ENCODE measurements around the gene HDAC4. TPM values are rescaled to one million over a fixed set of nuclear protein-coding genes. Genes with fewer than 3 reads are reported as not detected.
A peak's percentile ranks its signal among the peaks of the same experiment; 100 is the strongest.

HDAC4 gene
- total RNA-seq, 1 experiment from 2014 or later: 16.0 TPM

- no peak for DNase-seq (ENCODE audit: low spot score)
These were observed 29.7 kb downstream of the HDAC4 start for GRCh38 chr2:239370876-239371725.

GRCh38 chr2:239370403-239370802 lies 30.4 kb downstream of the HDAC4 start:
- no peak for DNase-seq (ENCODE audit: low spot score)

- DNase-seq (ENCODE audit: low spot score): no peak
These were observed 31.1 kb downstream of the HDAC4 start for GRCh38 chr2:239369631-239370161.

GRCh38 chr2:239368906-239369552 lies 31.8 kb downstream of the HDAC4 start:
- no peak for DNase-seq (ENCODE audit: low spot score)

GRCh38 chr2:239368321-239368720 lies 32.5 kb downstream of the HDAC4 start:
- no peak for DNase-seq (ENCODE audit: low spot score)

GRCh38 chr2:239366740-239367139 lies 34.1 kb downstream of the HDAC4 start:
- no peak for DNase-seq (ENCODE audit: low spot score)

- DNase-seq (ENCODE audit: low spot score): no peak
These were observed 34.9 kb downstream of the HDAC4 start for GRCh38 chr2:239365782-239366435.

GRCh38 chr2:239365071-239365781 lies 35.6 kb downstream of the HDAC4 start:
- DNase-seq (ENCODE audit: low spot score): no peak

GRCh38 chr2:239363946-239364637 lies 36.7 kb downstream of the HDAC4 start:
- DNase-seq (ENCODE audit: low spot score): no peak

- DNase-seq (ENCODE audit: low spot score): no peak
These were observed 38.3 kb downstream of the HDAC4 start for GRCh38 chr2:239362507-239362906.

GRCh38 chr2:239361311-239361642 lies 39.5 kb downstream of the HDAC4 start:
- DNase-seq (ENCODE audit: low spot score): peak; percentile 7

- DNase-seq (ENCODE audit: low spot score): no peak
These were observed 40.2 kb downstream of the HDAC4 start for GRCh38 chr2:239360421-239361310.

- DNase-seq (ENCODE audit: low spot score): no peak
These were observed 40.8 kb downstream of the HDAC4 start for GRCh38 chr2:239360008-239360407.

- DNase-seq (ENCODE audit: low spot score): no peak
These were observed 41.5 kb downstream of the HDAC4 start for GRCh38 chr2:239359196-239359912.

- no peak for DNase-seq (ENCODE audit: low spot score)
These were observed 42.6 kb downstream of the HDAC4 start for GRCh38 chr2:239358062-239358754.

- no peak for DNase-seq (ENCODE audit: low spot score)
These were observed 45.1 kb downstream of the HDAC4 start for GRCh38 chr2:239355724-239356123.

- no peak for DNase-seq (ENCODE audit: low spot score)
These were observed 45.7 kb downstream of the HDAC4 start for GRCh38 chr2:239355139-239355538.

GRCh38 chr2:239354791-239355136 lies 46.1 kb downstream of the HDAC4 start:
- no peak for DNase-seq (ENCODE audit: low spot score)

Measured in HT-29 (cell line).